Thyroid gland (tissue), 4 donors: ENCODE results near the gene CDH23.

Experiments used
- CTCF ChIP-seq, 6 experiments: fragments of 200-600 bp in 3 of 6; fragments of 450-650 bp in 3 of 6; sonication (generic) in 3 of 6; IDR thresholded peaks; one replicate each; pipeline ENCODE4 v1.5.1; 2016 to 2019; ENCODE audit warnings: antibody characterized with exemption in 6 of 6, mild to moderate bottlenecking in 2 of 6, inconsistent platforms in 1 of 6, moderate library complexity in 1 of 6
- POLR2A ChIP-seq, 2 donors: fragments of 450-650 bp; IDR thresholded peaks; one replicate each; pipeline ENCODE4 v1.6.1; 2017; ENCODE audit warnings: antibody characterized with exemption in 2 of 2, mild to moderate bottlenecking in 2 of 2, moderate library complexity in 1 of 2

- no peak for TF ChIP-seq CTCF (IDR thresholded peaks at IDR 0.05)
- no peak for TF ChIP-seq POLR2A (IDR thresholded peaks at IDR 0.05)
Observed at GRCh38 chr10:71685554-71686232, 289.0 kb downstream of the CDH23 start.
